ENCODE measurements around the gene KRT27.

DNA sequence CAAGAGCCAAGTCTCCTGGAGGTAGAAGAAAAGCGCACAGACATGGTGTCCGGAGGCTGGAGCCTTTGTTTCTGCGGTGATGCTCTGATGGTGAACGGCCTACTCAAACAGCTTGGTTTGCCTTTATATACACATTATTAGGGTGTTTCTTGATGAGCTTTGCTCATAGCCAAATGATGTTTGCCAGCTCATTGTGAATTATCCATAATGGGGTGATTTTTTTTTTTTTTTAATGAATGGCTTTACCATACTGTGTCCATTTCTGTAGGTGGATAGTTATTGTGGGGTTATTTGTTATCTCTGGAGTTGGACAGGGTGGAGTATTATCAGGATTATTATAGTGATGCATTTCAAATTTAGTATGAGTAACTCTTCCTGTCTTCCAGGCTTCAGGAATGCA, at the start of gene KRT27:
- TF ChIP-seq, protein P1, sequence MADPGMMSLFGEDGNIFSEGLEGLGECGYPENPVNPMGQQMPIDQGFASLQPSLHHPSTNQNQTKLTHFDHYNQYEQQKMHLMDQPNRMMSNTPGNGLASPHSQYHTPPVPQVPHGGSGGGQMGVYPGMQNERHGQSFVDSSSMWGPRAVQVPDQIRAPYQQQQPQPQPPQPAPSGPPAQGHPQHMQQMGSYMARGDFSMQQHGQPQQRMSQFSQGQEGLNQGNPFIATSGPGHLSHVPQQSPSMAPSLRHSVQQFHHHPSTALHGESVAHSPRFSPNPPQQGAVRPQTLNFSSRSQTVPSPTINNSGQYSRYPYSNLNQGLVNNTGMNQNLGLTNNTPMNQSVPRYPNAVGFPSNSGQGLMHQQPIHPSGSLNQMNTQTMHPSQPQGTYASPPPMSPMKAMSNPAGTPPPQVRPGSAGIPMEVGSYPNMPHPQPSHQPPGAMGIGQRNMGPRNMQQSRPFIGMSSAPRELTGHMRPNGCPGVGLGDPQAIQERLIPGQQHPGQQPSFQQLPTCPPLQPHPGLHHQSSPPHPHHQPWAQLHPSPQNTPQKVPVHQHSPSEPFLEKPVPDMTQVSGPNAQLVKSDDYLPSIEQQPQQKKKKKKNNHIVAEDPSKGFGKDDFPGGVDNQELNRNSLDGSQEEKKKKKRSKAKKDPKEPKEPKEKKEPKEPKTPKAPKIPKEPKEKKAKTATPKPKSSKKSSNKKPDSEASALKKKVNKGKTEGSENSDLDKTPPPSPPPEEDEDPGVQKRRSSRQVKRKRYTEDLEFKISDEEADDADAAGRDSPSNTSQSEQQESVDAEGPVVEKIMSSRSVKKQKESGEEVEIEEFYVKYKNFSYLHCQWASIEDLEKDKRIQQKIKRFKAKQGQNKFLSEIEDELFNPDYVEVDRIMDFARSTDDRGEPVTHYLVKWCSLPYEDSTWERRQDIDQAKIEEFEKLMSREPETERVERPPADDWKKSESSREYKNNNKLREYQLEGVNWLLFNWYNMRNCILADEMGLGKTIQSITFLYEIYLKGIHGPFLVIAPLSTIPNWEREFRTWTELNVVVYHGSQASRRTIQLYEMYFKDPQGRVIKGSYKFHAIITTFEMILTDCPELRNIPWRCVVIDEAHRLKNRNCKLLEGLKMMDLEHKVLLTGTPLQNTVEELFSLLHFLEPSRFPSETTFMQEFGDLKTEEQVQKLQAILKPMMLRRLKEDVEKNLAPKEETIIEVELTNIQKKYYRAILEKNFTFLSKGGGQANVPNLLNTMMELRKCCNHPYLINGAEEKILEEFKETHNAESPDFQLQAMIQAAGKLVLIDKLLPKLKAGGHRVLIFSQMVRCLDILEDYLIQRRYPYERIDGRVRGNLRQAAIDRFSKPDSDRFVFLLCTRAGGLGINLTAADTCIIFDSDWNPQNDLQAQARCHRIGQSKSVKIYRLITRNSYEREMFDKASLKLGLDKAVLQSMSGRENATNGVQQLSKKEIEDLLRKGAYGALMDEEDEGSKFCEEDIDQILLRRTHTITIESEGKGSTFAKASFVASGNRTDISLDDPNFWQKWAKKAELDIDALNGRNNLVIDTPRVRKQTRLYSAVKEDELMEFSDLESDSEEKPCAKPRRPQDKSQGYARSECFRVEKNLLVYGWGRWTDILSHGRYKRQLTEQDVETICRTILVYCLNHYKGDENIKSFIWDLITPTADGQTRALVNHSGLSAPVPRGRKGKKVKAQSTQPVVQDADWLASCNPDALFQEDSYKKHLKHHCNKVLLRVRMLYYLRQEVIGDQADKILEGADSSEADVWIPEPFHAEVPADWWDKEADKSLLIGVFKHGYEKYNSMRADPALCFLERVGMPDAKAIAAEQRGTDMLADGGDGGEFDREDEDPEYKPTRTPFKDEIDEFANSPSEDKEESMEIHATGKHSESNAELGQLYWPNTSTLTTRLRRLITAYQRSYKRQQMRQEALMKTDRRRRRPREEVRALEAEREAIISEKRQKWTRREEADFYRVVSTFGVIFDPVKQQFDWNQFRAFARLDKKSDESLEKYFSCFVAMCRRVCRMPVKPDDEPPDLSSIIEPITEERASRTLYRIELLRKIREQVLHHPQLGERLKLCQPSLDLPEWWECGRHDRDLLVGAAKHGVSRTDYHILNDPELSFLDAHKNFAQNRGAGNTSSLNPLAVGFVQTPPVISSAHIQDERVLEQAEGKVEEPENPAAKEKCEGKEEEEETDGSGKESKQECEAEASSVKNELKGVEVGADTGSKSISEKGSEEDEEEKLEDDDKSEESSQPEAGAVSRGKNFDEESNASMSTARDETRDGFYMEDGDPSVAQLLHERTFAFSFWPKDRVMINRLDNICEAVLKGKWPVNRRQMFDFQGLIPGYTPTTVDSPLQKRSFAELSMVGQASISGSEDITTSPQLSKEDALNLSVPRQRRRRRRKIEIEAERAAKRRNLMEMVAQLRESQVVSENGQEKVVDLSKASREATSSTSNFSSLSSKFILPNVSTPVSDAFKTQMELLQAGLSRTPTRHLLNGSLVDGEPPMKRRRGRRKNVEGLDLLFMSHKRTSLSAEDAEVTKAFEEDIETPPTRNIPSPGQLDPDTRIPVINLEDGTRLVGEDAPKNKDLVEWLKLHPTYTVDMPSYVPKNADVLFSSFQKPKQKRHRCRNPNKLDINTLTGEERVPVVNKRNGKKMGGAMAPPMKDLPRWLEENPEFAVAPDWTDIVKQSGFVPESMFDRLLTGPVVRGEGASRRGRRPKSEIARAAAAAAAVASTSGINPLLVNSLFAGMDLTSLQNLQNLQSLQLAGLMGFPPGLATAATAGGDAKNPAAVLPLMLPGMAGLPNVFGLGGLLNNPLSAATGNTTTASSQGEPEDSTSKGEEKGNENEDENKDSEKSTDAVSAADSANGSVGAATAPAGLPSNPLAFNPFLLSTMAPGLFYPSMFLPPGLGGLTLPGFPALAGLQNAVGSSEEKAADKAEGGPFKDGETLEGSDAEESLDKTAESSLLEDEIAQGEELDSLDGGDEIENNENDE (IDR thresholded peaks at IDR 0.05; ENCODE audit: low read depth, low read length): no peak
- no peak for TF ChIP-seq POLR2B (IDR thresholded peaks at IDR 0.05; ENCODE audit: low read depth, partially characterized antibody)

Data from K562 (cell line).